Measurements from ENCODE around the gene AOX1. TPM values are rescaled to one million over a fixed set of nuclear protein-coding genes. Genes with fewer than 3 reads are reported as not detected.

Gene AOX1
- total RNA-seq, 2 experiments from 2014 or later, result 0.20 TPM; not detected in 1

DNA sequence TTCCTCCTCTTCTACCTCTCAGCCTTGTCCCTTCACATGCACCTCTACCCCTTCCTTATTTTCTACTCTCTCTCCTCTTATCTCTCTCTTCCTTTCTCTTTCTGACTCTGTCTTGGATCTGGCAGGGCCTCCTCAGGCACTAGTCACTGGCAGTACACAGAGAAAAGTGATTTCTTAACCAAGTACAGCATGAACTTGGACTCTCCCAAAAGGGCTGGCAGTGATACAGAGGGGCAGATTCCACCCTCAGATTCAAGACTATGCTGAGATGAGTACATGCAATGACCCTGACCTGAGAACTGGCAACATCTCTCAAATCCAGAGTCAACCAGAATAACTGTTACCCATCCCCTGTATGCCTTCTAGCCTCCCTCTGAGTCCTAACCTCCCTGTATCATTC lies 4.3 kb downstream of the AOX1 start:
- no peak for DNase-seq
- peaks cover 2% of the 10 kb centered on the region for H3K36me3 Mint-ChIP-seq
- H3K4me1 Mint-ChIP-seq, result peaks cover 6% of the 10 kb centered on the region
- H3K9me3 Mint-ChIP-seq (ENCODE audit: low read depth), result no peaks in the 10 kb centered on the region
- H3K27me3 Mint-ChIP-seq, result peaks cover 44% of the 10 kb centered on the region
- no peak overlapping the region for H3K4me3 Mint-ChIP-seq
- CTCF ChIA-PET, result no interaction called here
- H3K27ac Mint-ChIP-seq, result no peak overlapping the region
- no peak for ATAC-seq

DNA sequence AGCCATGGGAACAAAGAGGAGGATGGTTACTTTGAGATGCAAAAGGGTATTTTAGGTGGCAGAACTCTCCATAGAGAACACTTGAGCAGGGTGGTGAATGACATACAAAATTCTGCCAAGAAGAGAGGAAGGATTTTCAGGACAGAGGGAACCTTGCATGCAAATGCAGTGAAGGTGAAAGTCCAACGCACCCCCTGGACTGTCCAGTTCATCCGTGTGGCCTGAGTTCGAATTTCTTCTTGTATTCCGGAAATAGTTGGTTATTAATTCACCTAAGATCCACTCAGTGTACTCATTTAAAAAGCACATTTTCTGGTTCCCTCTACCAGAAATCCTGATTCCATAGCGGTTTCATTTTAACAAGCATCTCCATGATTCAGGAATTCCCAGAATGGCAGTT lies 5.5 kb downstream of the AOX1 start:
- Mint-ChIP-seq H3K4me1 (peaks cover under 1% of the 10 kb centered on the region), H3K9me3 (ENCODE audit: low read depth) (no peaks in the 10 kb centered on the region), H3K27ac (no peak overlapping the region), H3K36me3 (no peaks in the 10 kb centered on the region), H3K27me3 (peaks cover 48% of the 10 kb centered on the region), H3K4me3 (no peak overlapping the region)
- ATAC-seq, result no peak
- no peak for DNase-seq
- CTCF ChIA-PET, result no interaction called here

DNA sequence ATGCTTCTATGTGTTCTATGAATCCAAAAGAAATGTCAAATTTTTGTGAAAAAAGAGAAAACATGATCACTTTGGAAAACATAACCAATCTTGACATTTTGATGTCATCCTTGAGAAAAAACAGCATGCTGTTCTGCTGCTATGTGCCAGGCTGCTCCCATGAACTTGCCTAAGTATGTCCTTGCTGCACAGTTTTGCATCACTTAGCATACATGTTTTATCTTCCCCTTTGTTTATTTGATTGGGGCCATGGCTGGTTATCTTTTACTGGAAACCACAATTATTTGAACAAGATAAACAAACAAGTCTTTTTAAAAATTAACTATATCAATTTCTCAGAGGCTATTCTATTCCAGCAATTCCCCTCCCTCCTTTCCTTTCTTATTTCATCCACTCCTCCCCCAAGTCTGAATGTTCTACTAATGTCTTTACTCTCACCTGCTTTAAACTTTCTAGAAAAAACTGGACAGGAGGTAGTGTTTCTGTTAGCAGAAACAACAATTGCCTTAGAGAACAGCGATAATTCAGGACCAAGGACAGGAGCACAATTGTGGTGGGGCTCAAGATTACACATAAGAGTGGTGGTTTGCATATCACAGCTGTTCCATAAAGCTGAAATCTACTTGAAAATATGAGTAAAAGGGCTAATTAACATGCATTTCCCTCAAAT lies 6.7 kb downstream of the AOX1 start:
- Mint-ChIP-seq H3K4me1 (no peaks in the 10 kb centered on the region), H3K27me3 (peaks cover 49% of the 10 kb centered on the region), H3K4me3 (no peak overlapping the region), H3K27ac (no peak overlapping the region), H3K9me3 (ENCODE audit: low read depth) (no peaks in the 10 kb centered on the region), H3K36me3 (no peaks in the 10 kb centered on the region)
- CTCF ChIA-PET, result no interaction called here
- ATAC-seq (no peak), DNase-seq (no peak)

DNA sequence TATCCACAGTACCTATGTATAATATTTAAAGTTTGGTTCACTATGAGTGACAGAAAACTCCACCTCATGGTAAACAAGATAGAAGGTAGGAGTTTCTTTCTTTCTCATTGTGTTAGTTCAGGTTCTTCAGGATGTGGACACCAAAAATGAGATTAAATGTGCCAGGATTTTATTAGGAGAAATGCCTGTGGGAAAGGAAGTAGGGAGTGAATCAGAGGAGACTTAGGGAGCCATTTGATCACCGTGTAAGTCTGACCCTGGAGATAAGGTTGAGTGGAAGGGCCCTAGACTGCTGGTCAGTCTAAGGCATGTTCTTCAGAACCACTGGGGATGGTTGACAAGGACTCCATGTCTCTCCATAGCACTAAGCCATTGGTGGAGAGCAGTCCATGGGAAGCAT lies 8.1 kb downstream of the AOX1 start:
- DNase-seq (no peak), ATAC-seq (no peak)
- CTCF ChIA-PET, result no interaction called here
- Mint-ChIP-seq H3K36me3 (no peaks in the 10 kb centered on the region), H3K9me3 (ENCODE audit: low read depth) (no peaks in the 10 kb centered on the region), H3K27ac (no peak overlapping the region), H3K4me3 (no peak overlapping the region), H3K4me1 (no peaks in the 10 kb centered on the region), H3K27me3 (peaks cover 57% of the 10 kb centered on the region)

DNA sequence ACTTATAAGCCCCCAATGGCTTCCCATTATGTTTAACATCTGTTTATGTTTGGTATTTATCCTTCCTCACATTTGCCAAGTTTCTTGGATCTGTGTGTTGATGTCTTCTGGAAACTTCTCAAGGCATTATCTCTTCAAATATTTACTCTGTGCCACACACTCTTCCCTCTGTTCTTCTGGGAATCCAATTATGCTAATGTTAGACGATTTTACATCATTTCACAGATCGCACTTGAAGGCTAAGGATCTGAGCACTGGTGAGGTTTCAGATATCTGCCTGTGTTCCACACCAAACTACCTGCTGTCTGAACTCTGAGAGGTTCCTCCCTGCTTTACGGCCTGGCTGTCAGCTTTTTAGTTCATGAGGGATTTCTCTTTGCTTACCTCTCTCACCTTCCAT lies 10.1 kb downstream of the AOX1 start:
- ATAC-seq (no peak), DNase-seq (no peak)
- Mint-ChIP-seq H3K27ac (no peak overlapping the region), H3K9me3 (ENCODE audit: low read depth) (no peaks in the 10 kb centered on the region), H3K4me3 (no peak overlapping the region), H3K36me3 (no peaks in the 10 kb centered on the region), H3K27me3 (peaks cover 59% of the 10 kb centered on the region), H3K4me1 (no peaks in the 10 kb centered on the region)
- CTCF ChIA-PET, result no interaction called here

DNA sequence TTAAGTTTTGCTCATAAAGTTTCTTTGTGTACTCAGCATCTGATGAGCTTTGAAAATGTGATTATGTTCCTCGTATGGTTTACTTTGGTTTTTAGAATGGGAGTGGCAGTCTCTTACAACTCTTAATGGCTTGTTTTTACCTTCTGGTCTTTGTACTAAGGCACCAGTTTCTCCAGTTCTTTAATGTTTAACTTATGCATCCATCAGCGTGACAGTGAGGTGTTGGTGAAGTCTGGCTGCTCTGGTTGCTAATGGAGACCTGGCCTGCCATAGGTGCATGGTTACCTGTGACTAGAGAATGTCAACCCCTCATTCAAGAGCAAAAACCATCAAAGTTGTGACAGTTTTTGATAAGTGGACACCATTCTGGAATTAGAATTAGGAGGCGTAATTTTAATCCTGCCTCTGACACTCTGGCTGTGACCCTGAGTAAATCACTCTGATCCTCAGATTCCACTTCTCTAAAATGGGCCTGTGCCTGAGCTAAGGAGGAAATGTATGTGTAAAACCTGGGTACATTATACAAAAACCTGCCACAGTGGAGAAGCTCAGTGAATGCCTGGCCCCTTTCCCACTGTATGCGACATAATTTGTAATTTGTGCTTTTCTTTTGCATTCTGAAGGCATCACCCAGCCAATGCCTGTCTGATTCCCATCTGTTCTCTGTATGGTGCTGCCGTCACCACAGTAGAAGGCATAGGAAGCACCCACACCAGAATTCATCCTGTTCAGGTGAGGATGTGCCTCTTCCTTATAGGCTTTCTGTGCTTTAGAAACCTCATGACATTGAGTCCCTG lies 11.2 kb downstream of the AOX1 start:
- H3K27ac Mint-ChIP-seq, result no peak overlapping the region
- no peak for ATAC-seq
- H3K4me1 Mint-ChIP-seq, result no peaks in the 10 kb centered on the region
- CTCF ChIA-PET, result no interaction called here
- H3K36me3 Mint-ChIP-seq, result no peaks in the 10 kb centered on the region
- H3K9me3 Mint-ChIP-seq (ENCODE audit: low read depth), result no peaks in the 10 kb centered on the region
- no peak overlapping the region for H3K4me3 Mint-ChIP-seq
- H3K27me3 Mint-ChIP-seq, result peaks cover 51% of the 10 kb centered on the region
- no peak for DNase-seq

DNA sequence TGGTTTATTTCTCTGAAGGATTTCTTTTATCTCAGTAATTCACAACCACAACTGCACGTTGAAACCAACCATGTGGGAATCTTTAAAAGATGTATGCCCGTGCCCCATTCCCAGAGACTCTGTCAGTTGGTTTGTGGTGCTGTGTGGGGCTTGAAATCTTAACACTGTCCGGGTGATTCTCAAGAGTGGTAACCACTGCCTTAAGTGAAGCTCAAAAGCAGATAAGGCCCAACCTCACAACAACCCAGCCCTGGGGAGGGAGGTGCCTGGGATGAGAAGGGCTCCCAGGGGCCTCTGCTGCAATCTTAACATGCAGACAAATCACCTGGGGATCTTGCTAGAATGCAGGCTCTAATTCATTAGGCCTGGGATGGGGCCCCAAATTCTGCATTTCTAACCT lies 13.4 kb downstream of the AOX1 start:
- Mint-ChIP-seq H3K27me3 (peaks cover 40% of the 10 kb centered on the region), H3K4me1 (no peaks in the 10 kb centered on the region), H3K27ac (no peak overlapping the region), H3K36me3 (no peaks in the 10 kb centered on the region), H3K9me3 (ENCODE audit: low read depth) (no peaks in the 10 kb centered on the region), H3K4me3 (no peak overlapping the region)
- CTCF ChIA-PET, result no interaction called here
- DNase-seq, result no peak
- no peak for ATAC-seq

DNA sequence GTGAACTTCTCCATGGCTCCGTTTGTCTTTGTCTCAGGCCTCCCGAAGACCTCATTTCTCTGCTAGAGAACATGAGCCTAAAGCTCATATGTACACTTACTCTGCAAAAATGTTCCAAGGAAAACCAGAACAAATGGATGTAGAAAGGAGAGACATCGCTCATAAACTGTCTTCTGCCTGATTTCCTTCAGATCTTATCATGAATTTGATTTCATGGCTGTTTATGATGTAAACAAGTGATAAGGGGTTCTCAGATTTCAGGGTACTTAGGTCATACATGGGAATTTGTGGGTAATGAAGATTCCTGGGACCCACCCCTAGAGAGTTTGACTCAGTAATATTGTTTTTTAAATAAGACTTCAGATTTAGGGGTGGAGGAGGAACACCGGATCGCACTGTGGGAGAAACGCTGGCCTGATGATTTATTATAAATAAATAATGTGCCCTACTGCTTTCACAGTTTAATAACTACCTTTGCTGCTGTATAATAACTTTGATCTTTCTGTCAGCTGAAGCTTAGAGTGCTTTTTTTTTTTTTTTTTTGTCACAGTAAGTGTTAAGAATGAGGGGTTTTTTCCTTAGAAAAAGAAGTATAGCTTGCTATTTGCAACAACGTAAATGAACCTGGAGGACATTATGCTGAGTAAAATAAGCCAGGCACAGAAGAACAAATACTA lies 14.9 kb downstream of the AOX1 start:
- Mint-ChIP-seq H3K36me3 (peaks cover 1% of the 10 kb centered on the region), H3K27ac (no peak overlapping the region), H3K9me3 (ENCODE audit: low read depth) (no peaks in the 10 kb centered on the region), H3K4me1 (no peaks in the 10 kb centered on the region), H3K4me3 (no peak overlapping the region), H3K27me3 (peaks cover 33% of the 10 kb centered on the region)
- CTCF ChIA-PET, result interaction anchor here (0.6 kb wide), 1 partner anchor 131 kb away, joined by 3 read pairs; no protein-coding TSS in a partner anchor
- ATAC-seq (no peak), DNase-seq (no peak)

DNA sequence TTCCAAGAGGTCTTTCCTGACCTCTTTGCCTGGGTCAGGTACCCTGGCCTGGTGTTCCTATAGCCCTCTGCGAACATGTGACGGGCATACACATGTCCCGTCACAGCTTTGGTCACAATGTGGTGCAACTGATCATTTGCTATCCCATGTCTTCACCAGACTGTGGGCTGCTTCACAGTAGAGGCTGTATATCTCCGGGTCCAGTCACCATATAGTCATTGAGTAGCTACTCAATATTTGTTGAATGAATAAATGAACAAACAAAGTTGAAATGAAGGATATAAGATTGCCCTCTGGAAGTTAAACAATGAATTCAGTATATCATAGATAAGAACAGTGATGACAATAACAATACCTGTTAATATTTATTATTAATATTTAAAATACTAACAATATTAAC lies 16.8 kb downstream of the AOX1 start:
- Mint-ChIP-seq H3K9me3 (ENCODE audit: low read depth) (no peaks in the 10 kb centered on the region), H3K36me3 (peaks cover 1% of the 10 kb centered on the region), H3K4me1 (no peaks in the 10 kb centered on the region), H3K27ac (no peak overlapping the region), H3K4me3 (no peak overlapping the region), H3K27me3 (peaks cover 37% of the 10 kb centered on the region)
- no peak for ATAC-seq
- CTCF ChIA-PET, result interaction anchor here (1.2 to 2.0 kb wide), 3 partner anchors 12 to 15 kb away, joined by 4 to 5 read pairs (median 4); no protein-coding TSS in a partner anchor
- DNase-seq, result no peak

DNA sequence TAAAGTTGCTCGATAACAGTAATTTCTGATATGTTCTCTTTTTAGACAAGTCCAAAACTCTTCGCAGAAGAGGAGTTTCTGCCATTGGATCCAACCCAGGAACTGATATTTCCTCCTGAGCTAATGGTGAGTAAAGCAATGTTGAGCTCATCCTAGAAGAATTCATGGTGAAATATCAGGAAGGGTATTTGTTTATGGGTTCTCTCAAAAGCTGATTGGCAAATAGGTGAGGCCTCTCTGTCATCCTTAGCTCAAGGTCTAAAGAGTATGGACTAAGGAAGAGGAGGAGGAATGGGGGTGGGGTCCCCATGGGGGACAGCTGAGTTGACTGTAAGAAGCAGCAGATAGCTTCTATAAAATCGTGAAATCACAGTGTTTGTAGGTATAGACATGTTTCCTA lies 18.2 kb downstream of the AOX1 start:
- Mint-ChIP-seq H3K27me3 (peaks cover 29% of the 10 kb centered on the region), H3K27ac (no peak overlapping the region), H3K36me3 (peaks cover 1% of the 10 kb centered on the region), H3K4me3 (no peak overlapping the region), H3K4me1 (no peaks in the 10 kb centered on the region), H3K9me3 (ENCODE audit: low read depth) (no peaks in the 10 kb centered on the region)
- no peak for DNase-seq
- CTCF ChIA-PET, result interaction anchor here (1.3 to 1.9 kb wide), 2 partner anchors 11 to 25 kb away, joined by 5 to 6 read pairs; no protein-coding TSS in a partner anchor
- ATAC-seq, result no peak

DNA sequence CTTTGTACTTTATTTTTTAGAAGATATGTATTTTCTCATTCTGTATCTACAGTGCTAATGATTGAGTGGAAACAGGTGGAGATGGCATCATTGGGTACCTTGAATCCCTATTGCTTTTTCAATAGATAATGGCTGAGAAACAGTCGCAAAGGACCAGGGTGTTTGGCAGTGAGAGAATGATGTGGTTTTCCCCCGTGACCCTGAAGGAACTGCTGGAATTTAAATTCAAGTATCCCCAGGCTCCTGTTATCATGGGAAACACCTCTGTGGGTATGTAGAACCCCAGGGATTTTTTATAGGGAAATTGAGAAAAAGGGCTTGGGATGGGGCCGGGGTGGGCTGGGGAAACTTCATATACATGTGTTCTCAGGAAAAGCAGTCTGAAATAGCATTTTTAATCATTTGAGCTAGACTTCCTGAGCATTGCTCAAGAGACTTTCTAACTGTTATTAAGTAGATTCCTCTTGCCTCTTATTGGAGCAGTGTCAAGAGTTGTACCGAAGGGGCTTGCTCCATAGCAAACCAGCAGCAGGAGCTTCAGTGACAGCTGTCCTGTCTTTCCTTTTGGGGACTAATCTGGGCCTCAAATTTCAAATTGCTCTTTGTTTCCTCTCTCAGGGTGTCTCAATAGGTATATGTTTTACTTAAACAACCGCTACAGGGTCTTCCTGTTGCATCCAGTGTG lies 18.9 kb downstream of the AOX1 start:
- DNase-seq (no peak), ATAC-seq (no peak)
- H3K4me3 Mint-ChIP-seq, result no peak overlapping the region
- CTCF ChIA-PET, result interaction anchor here (1.9 kb wide), 1 partner anchor 26 kb away, joined by 6 read pairs; no protein-coding TSS in a partner anchor
- H3K27ac Mint-ChIP-seq, result no peak overlapping the region
- H3K9me3 Mint-ChIP-seq (ENCODE audit: low read depth), result no peaks in the 10 kb centered on the region
- peaks cover 1% of the 10 kb centered on the region for H3K36me3 Mint-ChIP-seq
- H3K4me1 Mint-ChIP-seq, result no peaks in the 10 kb centered on the region
- H3K27me3 Mint-ChIP-seq, result peaks cover 30% of the 10 kb centered on the region

DNA sequence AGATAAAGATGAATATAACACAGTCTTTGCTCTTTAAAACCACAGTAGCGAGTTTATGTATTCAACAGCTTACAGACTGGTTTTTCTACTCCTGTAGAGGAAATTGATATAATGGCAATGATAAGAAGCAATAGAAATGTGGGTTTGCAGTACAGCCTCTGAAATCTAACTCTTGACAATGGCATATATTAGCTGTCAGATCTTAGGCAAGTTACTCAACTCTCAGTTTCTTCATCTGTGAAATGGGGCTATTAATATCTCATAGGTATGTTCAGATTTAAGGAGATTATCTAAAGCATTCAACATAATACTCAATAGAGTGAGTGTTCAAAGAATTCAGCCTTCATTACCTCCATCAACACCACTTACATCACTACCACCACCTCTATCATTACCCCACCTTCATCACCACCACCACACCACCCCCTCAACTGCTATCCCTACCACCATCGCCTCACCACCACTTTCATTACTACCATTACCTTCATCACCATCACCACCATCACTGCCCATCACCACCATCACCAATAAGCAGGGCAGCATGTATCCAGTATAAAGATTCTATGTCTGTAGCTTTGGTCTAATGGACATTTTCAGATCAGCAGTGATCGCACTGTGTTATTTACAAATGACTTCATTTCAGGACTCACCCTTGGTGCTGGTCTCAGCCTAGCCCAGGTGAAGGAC lies 22.7 kb downstream of the AOX1 start:
- DNase-seq (no peak), ATAC-seq (no peak)
- CTCF ChIA-PET, result no interaction called here
- peaks cover 1% of the 10 kb centered on the region for H3K36me3 Mint-ChIP-seq
- no peak overlapping the region for H3K4me3 Mint-ChIP-seq
- H3K27me3 Mint-ChIP-seq, result peaks cover 27% of the 10 kb centered on the region
- H3K9me3 Mint-ChIP-seq (ENCODE audit: low read depth), result no peaks in the 10 kb centered on the region
- H3K27ac Mint-ChIP-seq, result no peak overlapping the region
- no peaks in the 10 kb centered on the region for H3K4me1 Mint-ChIP-seq

DNA sequence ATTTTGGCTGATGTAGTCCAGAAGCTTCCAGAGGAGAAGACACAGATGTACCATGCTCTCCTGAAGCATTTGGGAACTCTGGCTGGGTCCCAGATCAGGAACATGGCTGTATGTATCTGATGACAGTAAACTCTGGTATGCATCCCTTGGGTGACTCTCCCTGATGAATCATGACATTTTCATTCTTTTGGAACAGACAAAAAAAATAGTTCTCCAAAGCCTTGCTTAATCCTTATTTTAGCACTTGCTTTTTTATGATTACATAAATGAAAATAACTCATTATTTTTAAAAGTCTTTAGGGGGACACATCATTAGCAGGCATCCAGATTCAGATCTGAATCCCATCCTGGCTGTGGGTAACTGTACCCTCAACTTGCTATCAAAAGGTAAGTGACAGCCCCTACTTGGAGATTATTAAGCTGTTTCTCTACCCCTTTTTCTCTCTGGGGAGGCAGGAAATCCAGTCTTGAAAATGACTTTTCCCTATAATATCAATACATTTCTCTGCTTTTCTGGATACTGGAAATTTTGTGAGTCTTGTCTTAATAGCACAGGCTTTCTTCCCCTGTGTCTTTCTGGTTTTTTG lies 23.3 kb downstream of the AOX1 start:
- no peak for ATAC-seq
- DNase-seq, result no peak
- Mint-ChIP-seq H3K36me3 (peaks cover 1% of the 10 kb centered on the region), H3K27ac (no peak overlapping the region), H3K4me1 (no peaks in the 10 kb centered on the region), H3K9me3 (ENCODE audit: low read depth) (no peaks in the 10 kb centered on the region), H3K4me3 (no peak overlapping the region), H3K27me3 (peaks cover 29% of the 10 kb centered on the region)
- CTCF ChIA-PET, result no interaction called here

All from activated CD8-positive, alpha-beta memory T cell treated with anti-CD3 and anti-CD28 coated beads, Interleukin-2, amount 10 ng/mL, durations not matched to agents 7 days and 5 days (primary cell).